ENCODE measurements around the gene ZNF787.
"Not testable (repeated sequence)": the region's sequence is repeated elsewhere in the genome, so short reads cannot be mapped to it uniquely, and the experiment has no call there.

ZNF787 gene

DNA sequence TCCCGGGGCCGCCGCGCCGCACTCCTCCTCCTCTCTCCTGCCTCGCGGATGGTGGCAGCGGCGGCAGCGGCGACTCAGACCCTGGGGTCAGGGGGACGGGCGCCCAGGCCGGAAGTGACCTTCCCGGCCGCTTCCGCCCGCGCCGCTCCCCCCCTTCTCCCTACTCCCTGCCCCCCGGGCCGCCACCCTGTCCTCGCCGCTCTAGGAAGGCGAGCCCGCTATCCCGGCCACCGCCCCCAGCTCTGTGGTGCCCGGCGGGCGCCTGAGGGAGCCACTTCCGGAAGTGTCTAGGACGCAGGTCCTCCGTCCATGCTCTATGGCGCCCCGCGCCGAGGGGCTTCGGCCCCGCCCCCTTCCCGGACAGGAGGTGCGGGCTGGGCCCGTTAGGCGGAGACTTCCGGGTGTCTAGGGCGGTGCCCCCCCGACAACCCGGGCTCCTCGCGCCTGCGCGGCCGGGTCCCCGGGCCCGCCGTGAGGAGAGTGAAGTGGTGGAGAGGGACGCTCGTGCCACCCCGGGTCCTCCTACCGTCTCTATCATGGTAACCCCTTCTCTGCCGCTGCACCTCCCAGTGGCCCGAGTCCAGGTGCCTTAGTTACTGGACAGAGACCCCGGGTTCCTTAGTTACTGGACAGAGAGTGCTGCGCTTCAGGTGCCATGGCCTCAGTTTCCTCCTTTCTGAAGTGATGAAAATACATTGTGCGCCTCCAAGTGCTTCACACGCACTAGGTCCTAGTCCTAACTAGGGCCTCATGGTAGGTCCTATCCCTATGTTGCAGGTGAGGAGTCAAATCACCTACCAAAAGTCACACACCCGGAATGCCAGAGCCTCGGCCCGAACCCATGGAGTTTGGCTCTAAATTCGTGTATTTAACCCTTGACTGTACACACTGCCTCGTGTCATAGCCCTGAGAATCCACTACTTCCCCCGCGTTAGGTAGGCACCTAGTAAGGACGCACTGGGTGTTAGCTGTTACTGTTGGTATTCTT, at the start of gene ZNF787:
Gene ZNF787, minus strand, starts transcription at position 116 of the 988 bp plus-strand sequence. CDS start 18,078 bp downstream, outside the sequence.
- DNase-seq, result peak; percentile 89

DNA sequence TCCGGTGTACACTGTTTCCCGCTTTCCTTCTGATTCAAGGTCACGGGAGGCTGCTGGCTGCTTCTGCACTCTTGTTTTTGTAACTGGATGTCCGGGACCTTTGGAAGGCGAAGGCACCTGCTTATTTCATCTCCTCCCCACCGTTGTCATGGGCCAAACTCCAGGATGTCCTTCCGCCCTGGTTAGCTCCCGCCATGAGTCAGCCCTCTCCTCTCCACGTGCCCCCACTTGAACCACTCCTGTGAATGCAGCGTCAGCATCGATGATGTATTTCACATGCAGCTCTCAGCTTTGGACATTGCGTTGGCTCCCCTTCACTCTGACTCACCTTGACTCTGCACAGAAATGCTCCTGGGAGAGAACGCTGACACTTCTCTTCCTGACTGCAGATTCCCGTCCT, 49.2 kb upstream of the ZNF787 start:
- no peak for DNase-seq

DNA sequence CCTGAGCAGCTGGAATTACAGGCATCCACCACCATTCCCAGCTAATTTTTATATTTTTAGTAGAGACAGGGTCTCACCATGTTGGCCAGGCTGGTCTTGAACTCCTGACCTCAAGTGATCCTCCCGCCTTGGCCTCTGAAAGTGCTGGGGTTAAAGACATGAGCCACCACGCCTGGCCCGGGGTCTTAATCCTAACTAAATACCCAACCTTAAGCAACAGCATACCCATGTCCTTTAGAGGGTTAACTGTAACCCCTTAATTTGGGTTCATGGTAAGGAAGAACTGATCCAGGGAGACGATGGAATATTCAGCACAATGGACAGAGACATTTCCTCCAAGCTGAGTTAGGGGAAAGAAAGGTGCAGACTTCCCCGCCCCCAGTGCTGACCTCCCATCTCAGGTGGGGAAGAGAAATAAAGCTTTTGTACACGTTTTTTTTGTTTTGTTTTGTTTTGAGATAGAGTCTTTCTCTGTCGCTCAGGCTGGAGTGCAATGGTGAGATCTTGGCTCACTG, 46.0 kb upstream of the ZNF787 start:
- DNase-seq, result no peak

DNA sequence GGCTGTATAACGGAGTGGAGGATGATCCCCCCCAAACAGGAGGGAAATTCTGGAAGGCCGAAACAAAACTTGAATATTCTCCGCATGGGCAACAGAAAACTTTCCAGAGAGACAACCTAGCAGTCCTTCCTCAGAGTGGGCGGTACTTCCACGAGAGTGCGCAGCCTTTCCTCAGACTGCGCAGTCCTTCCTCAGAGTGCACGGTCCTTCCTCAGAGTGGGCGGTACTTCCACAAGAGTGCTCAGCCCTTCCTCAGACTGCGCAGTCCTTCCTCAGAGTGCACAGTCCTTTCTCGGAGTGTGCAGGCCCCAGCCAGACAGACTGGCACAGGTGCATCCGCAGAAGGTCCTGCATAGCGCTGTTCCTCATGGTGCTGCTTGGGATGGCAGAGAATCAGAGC, 42.0 kb upstream of the ZNF787 start:
- DNase-seq, result no peak

DNA sequence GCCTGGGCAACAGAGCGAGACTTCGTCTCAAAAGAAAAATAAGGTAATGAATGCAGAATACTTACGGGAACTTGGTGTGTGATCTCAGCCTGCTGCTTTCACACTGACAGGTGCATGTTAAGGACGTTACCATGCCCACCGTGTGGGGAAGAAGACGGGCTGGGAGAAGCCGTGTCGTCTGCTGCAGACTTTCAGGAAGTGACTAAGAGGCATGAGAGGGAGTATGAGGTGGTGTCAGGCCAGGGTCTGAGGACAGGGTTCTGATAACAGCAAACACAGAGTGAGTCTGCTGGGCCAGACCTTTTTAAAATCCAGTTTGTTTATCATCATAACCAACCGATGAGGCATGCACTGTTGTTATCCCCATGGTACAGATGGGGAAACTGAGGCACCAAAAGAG, 41.2 kb upstream of the ZNF787 start:
- no peak for DNase-seq

DNA sequence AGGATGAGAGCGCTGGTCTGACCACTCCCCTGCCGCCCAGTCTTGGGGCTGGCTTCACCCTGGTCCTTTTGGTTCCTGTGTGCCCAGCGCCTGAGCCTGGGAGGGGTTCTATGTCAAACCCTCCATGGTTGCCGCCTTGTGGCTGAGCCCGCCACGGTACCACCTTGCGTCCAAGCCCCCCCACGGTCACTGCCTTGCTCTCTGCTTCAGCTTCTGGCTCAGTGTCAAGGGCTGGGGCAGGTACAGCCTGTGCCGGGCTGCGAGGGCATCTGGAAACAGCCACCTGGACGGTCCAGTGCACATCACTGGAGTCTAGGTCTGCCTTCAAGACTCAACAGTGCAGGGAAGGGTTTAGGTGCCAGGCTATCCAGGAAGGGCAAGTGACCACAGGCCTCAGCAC, 40.4 kb upstream of the ZNF787 start:
- DNase-seq, result no peak

DNA sequence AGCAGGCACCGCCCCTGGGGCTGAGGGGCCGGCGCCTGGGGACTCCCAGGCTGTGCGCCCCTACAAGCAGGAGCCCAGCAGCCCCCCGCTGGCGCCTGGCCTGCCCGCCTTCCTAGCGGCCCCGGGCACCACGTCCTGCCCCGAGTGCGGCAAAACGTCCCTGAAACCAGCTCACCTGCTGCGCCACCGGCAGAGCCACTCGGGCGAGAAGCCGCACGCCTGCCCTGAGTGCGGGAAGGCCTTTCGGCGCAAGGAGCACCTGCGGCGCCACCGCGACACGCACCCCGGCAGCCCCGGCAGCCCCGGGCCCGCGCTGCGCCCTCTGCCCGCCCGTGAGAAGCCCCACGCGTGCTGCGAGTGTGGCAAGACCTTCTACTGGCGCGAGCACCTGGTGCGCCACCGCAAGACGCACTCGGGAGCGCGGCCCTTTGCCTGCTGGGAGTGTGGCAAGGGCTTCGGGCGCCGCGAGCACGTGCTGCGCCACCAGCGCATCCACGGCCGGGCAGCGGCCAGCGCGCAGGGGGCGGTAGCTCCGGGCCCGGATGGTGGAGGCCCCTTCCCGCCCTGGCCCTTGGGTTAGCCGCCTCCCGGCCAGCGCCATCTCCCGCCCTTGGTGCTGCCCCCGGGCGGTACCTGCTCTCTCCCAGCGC, 38.7 kb upstream of the ZNF787 start:
- DNase-seq, result no peak

DNA sequence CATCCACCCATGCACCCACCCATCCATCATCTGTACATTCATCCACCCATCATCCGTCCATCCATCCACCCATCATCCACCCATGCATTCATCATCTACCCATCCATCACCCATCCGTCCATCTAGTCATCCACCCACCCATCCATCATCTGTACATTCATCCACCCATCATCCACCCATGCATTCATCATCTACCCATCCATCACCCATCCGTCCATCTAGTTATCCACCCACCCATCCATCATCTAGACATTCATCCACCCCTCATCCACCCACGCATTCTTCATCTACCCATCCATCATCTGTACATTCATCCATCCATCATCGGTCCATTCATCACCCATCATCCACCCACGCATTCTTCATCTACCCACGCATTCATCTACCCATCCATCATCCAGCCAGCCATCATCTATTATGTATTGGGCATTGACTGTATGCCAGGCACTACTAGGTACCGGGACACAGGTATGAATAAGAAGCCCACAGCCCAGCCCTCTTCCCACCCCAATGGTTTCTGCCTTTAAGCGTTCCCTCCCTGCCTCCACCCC, 38.0 kb upstream of the ZNF787 start:
- DNase-seq, result no peak

DNA sequence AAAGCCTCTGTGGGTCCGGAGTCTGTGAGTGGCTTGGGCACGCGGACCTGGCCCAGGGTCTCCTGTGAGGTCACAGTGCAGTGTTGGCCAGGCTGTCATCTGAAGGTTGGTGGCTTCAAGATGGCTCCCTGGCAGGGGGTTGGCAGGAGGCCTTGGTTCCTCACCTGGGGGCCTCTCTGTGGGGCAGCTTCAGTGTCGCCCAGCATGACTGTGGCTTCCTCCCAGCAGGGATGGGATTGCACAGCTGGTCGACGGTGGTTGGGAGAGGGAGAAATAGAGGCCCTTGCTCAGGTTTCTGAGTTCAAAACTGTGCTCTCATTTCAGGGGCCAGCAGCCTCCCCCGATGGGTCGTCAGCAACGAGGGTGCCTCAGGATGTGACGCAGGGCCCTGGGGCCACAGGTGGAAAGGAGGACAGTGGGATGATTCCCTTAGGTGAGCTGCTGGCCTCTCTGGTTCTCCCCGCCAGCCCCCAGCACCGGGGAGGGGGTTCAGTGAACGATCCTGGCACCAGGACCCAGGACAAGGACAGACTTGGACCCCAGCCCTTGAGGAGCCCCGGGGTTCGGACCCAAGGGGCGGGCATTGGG, 37.2 kb upstream of the ZNF787 start:
- DNase-seq, result no peak

DNA sequence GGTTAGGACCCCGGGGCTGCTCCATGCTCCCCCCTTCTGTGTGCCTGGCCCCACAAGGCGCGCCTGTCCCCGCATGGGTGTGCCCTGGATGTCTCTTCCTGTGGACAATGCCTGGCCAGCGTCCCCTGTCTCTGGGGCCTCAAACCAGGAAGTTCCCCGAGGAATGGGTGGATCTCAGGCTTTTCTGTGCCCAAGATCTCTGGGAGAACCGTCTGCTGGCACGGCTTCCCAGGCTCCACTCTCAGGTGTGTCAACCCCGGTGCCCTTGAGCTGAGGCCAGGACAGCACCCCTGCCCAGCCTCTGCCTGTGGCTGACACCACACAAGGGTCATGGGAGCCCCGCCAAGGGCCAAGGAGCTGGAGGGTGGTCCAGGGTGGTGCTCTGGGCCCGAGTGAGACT, 35.7 kb upstream of the ZNF787 start:
- DNase-seq, result no peak

DNA sequence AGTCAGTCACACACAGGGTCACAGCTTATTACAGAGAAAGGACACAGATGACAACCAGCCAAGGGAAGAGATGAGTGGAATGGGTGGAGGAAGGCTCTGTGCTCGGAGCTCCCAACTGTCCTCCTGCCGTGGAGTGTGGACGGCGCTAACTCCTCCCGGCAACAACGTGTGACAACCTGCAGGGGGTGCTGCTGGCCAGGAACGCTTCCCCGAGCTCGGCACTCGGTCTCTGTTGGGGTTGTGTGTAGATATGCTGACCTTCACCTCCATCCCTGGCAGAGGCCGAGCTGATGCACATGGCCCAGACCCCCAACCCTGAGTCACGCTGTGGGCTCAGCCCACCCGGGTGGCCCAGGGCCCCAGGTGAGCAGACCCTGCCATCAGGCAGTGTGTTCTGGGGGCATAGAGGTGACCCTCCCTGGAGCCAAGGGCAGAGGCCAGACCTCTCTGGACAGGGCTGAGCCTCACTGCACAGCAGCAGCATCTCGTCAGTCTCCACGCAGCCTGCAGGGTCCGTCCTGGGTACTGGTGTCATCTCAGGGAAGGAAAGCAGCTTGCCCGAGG, 34.1 kb upstream of the ZNF787 start:
- no peak for DNase-seq

DNA sequence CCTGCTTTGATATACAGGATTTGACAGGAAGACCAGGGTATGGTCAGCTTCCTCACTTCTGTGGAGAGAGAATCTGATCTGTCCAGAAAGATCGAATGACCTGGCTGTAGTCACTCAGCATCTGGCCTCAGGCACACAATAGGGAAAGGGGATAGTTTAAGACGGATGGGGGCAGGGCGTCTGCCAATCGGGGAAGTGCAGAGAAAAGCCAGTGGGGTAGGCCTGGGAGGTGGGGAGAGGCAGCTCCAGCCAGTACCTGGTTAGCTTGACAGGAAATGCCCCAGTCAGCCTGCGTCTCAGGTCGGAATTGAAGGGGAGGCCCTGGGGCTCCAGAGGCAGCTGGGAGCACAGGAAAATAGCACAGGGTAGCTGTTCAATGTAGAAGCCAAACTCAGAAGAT, 32.4 kb upstream of the ZNF787 start:
- no peak for DNase-seq

DNA sequence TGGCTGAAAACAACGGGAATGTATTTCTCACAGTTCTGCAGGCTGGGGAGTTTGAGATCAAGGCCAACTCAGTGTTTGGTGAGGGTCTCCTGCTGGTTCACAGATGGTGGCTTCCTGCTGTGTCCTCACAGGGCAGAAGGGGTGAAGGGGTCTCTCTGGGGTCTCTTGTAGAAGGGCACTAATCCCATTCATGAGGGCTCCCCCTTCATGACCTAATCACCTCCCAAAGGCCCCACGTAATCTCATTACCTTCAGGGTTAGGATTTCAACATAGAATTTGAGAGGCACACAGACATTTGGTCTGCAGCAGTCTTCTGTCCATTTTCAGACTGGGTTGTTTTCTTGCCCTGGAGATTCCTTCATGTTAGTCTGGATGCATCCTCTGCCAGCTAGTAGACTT, 31.5 kb upstream of the ZNF787 start:
- DNase-seq, result no peak

DNA sequence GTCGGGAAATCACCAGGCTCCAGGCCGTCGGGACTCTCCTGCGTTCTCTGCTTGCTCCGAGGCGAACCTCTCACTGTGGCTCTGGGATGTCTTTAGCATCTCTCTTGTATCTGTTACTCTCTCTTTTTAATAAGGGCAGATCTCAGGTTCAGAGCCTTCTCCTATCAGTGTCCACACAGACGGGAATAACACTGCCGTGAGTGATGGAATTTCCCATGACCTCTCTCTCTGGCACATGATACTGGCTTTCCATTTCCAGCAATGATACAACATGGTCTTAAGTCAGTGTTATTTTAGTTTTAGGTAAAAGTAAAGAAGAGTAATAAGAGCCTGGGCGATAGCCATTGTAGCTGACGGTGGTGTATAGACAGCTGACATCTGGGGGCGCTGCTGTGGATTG, 29.3 kb upstream of the ZNF787 start:
- DNase-seq, result no peak

DNA sequence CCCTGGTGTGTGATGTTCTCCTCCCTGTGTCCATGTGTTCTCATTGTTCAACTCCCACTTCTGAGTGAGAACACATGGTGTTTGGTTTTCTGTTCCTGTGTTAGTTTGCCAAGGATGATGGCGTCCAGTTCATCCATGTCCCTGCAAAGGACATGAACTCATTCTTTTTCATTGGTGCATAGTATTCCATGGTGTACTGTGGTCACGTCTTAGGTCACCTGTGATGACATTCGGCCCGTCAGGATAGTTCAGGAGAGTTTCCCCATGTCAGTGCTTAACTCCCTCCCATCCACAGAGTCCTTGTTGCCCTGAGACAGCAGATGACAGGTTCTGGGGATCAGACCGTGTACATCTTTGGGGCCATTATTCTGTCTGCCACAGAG, 28.6 kb upstream of the ZNF787 start:
- no peak for DNase-seq

DNA sequence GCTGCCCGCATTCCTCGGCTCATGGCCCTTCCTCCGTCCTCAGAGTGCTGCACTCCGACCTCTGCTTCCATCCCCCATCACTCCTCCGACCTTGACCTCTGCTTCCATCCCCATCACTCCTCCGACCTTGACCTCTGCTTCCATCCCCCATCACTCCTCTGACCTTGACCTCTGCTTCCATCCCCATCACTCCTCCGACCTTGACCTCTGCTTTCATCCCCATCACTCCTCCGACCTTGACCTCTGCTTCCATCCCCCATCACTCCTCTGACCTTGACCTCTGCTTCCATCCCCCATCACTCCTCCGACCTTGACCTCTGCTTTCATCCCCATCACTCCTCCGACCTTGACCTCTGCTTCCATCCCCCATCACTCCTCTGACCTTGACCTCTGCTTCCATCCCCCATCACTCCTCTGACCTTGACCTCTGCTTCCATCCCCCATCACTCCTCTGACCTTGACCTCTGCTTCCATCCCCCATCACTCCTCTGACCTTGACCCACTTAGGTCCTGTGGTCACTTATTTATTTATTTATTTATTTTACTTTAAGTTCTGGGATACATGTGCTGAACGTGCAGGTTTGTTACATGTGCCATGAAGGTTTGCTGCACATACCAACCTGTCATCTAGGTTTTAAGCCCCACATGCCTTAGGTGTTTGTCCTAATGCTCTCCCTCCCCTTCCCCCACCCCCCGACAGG, 28.0 kb upstream of the ZNF787 start:
- not testable (repeated sequence) for DNase-seq

DNA sequence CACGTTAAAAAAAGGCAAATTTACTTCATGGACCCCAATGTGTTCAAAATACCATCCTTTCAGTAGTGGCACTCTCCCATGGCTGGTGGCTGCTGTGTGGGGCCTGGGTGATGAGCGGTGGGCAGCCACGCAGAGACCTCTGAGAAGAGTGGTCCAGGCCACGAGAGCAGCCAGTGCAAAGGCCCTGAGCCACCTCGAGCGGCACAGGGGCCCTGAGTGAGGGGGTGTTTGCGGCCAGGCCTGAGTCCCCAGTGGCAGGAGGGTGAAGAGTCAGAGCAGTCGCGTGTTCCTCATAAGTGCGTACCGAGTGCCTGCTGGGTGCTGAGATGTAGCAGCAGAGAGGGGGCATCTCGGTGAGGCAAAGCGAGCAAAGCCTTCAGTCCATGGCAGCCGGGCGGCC, 27.0 kb upstream of the ZNF787 start:
- DNase-seq, result no peak

DNA sequence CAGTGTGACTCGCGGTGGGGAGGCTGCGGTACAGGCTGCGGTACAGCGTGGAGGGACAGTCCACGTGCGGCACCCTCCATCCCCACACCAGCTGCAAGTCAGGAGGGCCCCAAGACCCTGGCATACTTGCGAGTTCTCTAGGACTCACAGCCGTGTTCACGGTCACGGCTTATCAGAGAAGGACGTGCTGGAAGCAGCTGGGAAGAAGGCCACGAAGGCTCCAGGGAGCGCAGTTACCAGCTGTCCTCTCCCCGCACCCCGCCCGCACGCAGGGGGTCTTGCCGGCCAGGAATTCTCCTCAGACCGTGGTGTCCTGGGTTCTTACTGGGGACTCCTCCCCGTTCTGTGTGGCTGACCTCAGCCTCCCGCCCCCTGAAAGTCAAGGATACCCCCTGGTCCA, 26.2 kb upstream of the ZNF787 start:
- no peak for DNase-seq

DNA sequence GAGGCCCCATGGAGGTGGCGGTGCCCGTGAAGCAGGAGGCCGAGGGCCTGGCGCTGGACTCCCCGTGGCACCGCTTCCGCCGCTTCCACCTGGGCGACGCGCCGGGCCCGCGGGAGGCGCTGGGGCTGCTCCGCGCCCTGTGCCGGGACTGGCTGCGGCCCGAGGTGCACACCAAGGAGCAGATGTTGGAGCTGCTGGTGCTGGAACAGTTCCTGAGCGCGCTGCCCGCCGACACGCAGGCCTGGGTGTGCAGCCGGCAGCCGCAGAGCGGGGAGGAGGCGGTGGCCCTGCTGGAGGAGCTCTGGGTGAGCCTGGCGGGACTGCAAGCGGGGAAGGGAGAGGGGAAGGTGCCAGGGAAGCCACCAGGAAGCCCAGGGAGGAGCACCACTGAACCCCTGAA, 25.8 kb upstream of the ZNF787 start:
- no peak for DNase-seq

DNA sequence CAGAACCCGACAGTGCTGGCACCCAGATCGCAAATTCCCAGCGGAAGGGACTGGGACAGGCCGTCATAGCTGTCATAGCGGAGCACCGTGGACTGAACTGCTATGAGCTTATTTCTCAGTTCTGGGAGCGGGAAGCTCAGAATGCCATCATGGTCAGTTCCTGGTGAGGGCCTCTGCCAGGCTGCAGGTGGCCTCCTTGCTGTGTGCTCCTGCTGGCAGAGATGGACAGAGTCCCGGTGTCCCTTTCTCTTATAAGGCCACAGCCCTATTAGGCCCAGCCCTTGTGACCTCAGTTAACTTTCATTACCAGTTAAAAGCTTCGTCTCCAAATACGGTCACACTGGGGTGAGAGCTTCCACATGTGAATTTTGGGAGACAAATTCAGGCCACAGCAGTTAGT, 24.6 kb upstream of the ZNF787 start:
- no peak for DNase-seq

DNA sequence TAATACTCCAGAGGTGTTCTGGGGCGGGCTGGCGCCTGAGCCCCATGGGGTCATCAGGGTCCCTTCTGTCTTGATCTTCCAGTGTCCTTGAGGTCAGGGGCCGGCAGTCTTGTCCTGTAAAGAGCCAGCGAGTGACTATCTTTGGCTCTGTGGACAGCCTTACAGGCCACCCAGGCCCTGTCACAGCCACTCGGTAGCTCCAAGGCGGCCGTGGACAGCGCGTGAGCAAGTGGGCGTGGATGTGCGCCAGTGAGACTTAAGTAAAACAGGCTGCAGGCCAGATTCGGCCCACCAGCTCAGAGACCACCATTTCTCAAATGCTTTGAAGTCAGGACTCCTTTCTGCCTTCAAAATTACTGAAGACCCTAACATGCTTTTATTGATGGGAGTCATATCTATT, 23.7 kb upstream of the ZNF787 start:
- DNase-seq, result no peak

DNA sequence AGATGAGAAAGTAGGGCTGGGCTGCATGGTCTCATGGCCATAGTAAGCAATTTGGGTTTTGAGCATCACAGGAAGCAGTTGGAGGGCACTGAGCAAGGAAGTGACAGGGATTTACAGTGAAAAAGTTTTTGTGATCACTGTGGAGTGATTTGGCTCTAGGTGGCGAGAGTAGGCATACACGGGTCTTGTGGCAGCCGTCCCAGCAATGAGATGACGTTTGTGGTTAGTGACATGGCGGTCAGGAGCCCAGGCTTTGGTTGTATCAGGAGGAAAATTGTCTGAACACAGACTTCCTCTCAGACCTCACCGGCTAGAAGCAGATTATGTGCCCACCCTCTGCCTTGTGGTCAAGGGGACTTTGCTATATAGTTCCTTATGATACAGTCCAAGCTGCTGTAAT, 23.3 kb upstream of the ZNF787 start:
- DNase-seq, result no peak

Measured in NCI-H2107 (cell line).